Testis (tissue), 3 donors: ENCODE data around the gene VPREB1. TPM values are rescaled to one million over a fixed set of nuclear protein-coding genes. Genes with fewer than 3 reads are reported as not detected.

Experiments used
- DNase-seq: peaks from one replicate; pipeline ENCODE4 v3.0.0-alpha.2; 2019
- H3K27ac ChIP-seq, 2 donors: fragments of 200-600 bp; sonication (generic); one replicate each; pipeline ENCODE4 v1.5.1; 2019
- H3K27me3 ChIP-seq: fragments of 200-600 bp; sonication (generic); one replicate; pipeline ENCODE4 v1.5.1; 2019
- H3K36me3 ChIP-seq: fragments of 200-600 bp; sonication (generic); one replicate; pipeline ENCODE4 v1.5.1; 2017; ENCODE audit warnings: low read depth; ENCODE audit errors: missing control alignments
- H3K4me1 ChIP-seq: fragments of 200-600 bp; sonication (generic); one replicate; pipeline ENCODE4 v1.5.1; 2019
- H3K4me3 ChIP-seq, 2 donors: fragments of 200-600 bp; sonication (generic); one replicate each; pipeline ENCODE4 v1.5.1; 2017 to 2019
- H3K9me3 ChIP-seq: fragments of 200-600 bp; sonication (generic); one replicate; pipeline ENCODE4 v1.5.1; 2017
- CTCF ChIP-seq, 3 experiments: fragments of 450-650 bp in 2 of 3; fragments of 200-600 bp in 1 of 3; sonication (generic) in 1 of 3; IDR thresholded peaks; one replicate each; pipeline ENCODE4 v1.5.1; 2016 to 2019; ENCODE audit warnings: antibody characterized with exemption in 3 of 3, mild to moderate bottlenecking in 2 of 3, moderate library complexity in 1 of 3
- POLR2A ChIP-seq: fragments of 450-650 bp; IDR thresholded peaks from one replicate; pipeline ENCODE4 v1.6.1; 2017; ENCODE audit warnings: antibody characterized with exemption, mild to moderate bottlenecking, moderate library complexity
- WGBS, 2 donors: methylation state at CpG; one replicate each; pipeline ENCODE4 v1.1.5; 2018; 5-methylcytosine and 5-hydroxymethylcytosine counted together
- intact Hi-C: fragments of 100-400 bp; cut with DNase I; formaldehyde crosslinking; loops from one replicate; pipeline ENCODE4 v1.15.1; 2023; ENCODE audit warnings: low total_unique reads
- polyA plus RNA-seq: library from polyadenylated mRNA; stranded (reverse); fragments of 350-450 nt; fragmentation: Illumina TruSeq; extraction: RNeasy Lipid Tissue Mini Kit (QIAGEN cat#74804); gene quantifications from one replicate; pipeline ENCODE4 v1.2.3, GENCODE V29; 2014; ENCODE audit warnings: low read depth, low replicate concordance; ENCODE audit not compliant: insufficient read depth
- total RNA-seq, 2 donors: library from RNA; depleted of rRNA; stranded (reverse); fragments of >200 nt; gene quantifications; one replicate each; pipeline ENCODE4 v1.2.3, GENCODE V29; 2016

VPREB1 gene
- total and polyA plus RNA-seq, 3 donors from 2014 or later: not detected

- no peaks in the 10 kb centered on the region for H3K9me3 ChIP-seq
- H3K36me3 ChIP-seq: no peaks in the 10 kb centered on the region
- H3K27ac ChIP-seq: no peak overlapping the region
- 82 to 89% methylated on average over 6 of the region's 6 CpGs for WGBS, 2 donors
- no peak for DNase-seq
- no peaks in the 10 kb centered on the region for H3K4me1 ChIP-seq
- no peaks in the 10 kb centered on the region for H3K27me3 ChIP-seq
- H3K4me3 ChIP-seq: no peak overlapping the region
- intact Hi-C loops: no loop called here
- TF ChIP-seq POLR2A: no peak
- TF ChIP-seq CTCF (IDR thresholded peaks at IDR 0.05): no peak
These were observed 14.7 kb upstream of the VPREB1 start for GRCh38 chr22:22229683-22230420.

GRCh38 chr22:22230438-22230837, 14.1 kb upstream of the VPREB1 start:
- TF ChIP-seq POLR2A (no peak), CTCF (IDR thresholded peaks at IDR 0.05) (no peak)

GRCh38 chr22:22233081-22233480, 11.5 kb upstream of the VPREB1 start:
- DNase-seq: no peak
- WGBS, 2 donors: 90 to 94% methylated on average over 4 to 5 of the region's 5 CpGs
- no peaks in the 10 kb centered on the region for H3K4me1 ChIP-seq
- H3K27ac ChIP-seq: no peak overlapping the region
- no peak for TF ChIP-seq CTCF (IDR thresholded peaks at IDR 0.05)
- TF ChIP-seq POLR2A: no peak
- H3K9me3 ChIP-seq: no peaks in the 10 kb centered on the region
- no peak overlapping the region for H3K4me3 ChIP-seq
- no peaks in the 10 kb centered on the region for H3K36me3 ChIP-seq
- intact Hi-C loops: no loop called here
- no peaks in the 10 kb centered on the region for H3K27me3 ChIP-seq

More at GRCh38 chr22:22230438-22230837, 14.1 kb upstream of the VPREB1 start:
- Histone ChIP-seq H3K4me1 (no peaks in the 10 kb centered on the region), H3K27ac (no peak overlapping the region), H3K27me3 (no peaks in the 10 kb centered on the region), H3K36me3 (no peaks in the 10 kb centered on the region), H3K4me3 (no peak overlapping the region), H3K9me3 (no peaks in the 10 kb centered on the region)
- no peak for DNase-seq
- 88 to 95% methylated on average over 7 to 9 of the region's 9 CpGs for WGBS, 2 donors
- intact Hi-C loops: no loop called here

- Histone ChIP-seq H3K36me3 (no peaks in the 10 kb centered on the region), H3K27ac (no peak overlapping the region), H3K4me1 (no peaks in the 10 kb centered on the region), H3K4me3 (no peak overlapping the region), H3K9me3 (no peaks in the 10 kb centered on the region), H3K27me3 (no peaks in the 10 kb centered on the region)
- TF ChIP-seq CTCF (IDR thresholded peaks at IDR 0.05) (peak in 2 of 3 experiments; percentile 23), POLR2A (no peak)
- intact Hi-C loops: no loop called here
- WGBS, 2 donors: 41 to 53% methylated on average over 2 of the region's 2 CpGs
- DNase-seq: peak; percentile 47
These were observed 9.0 kb upstream of the VPREB1 start for GRCh38 chr22:22235558-22235957.

GRCh38 chr22:22237521-22237920, 7.1 kb upstream of the VPREB1 start:
- 80 to 91% methylated on average over 4 of the region's 4 CpGs for WGBS, 2 donors
- intact Hi-C loops: no loop called here
- no peaks in the 10 kb centered on the region for H3K36me3 ChIP-seq
- H3K4me3 ChIP-seq: no peak overlapping the region
- H3K9me3 ChIP-seq: no peaks in the 10 kb centered on the region
- DNase-seq: no peak
- H3K27me3 ChIP-seq: no peaks in the 10 kb centered on the region
- no peaks in the 10 kb centered on the region for H3K4me1 ChIP-seq
- no peak for TF ChIP-seq CTCF (IDR thresholded peaks at IDR 0.05)
- TF ChIP-seq POLR2A: no peak
- H3K27ac ChIP-seq: no peak overlapping the region
